ENCODE data around the gene TACC2.

GRCh38 chr10:122165484-122166276 lies 176.7 kb downstream of the TACC2 start:
- TF ChIP-seq, protein P1, sequence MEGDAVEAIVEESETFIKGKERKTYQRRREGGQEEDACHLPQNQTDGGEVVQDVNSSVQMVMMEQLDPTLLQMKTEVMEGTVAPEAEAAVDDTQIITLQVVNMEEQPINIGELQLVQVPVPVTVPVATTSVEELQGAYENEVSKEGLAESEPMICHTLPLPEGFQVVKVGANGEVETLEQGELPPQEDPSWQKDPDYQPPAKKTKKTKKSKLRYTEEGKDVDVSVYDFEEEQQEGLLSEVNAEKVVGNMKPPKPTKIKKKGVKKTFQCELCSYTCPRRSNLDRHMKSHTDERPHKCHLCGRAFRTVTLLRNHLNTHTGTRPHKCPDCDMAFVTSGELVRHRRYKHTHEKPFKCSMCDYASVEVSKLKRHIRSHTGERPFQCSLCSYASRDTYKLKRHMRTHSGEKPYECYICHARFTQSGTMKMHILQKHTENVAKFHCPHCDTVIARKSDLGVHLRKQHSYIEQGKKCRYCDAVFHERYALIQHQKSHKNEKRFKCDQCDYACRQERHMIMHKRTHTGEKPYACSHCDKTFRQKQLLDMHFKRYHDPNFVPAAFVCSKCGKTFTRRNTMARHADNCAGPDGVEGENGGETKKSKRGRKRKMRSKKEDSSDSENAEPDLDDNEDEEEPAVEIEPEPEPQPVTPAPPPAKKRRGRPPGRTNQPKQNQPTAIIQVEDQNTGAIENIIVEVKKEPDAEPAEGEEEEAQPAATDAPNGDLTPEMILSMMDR (IDR thresholded peaks at IDR 0.05) = no peak
- TF ChIP-seq POLR2A (IDR thresholded peaks at IDR 0.05) = no peak
